ENCODE measurements around the gene ALKBH3.

DNA sequence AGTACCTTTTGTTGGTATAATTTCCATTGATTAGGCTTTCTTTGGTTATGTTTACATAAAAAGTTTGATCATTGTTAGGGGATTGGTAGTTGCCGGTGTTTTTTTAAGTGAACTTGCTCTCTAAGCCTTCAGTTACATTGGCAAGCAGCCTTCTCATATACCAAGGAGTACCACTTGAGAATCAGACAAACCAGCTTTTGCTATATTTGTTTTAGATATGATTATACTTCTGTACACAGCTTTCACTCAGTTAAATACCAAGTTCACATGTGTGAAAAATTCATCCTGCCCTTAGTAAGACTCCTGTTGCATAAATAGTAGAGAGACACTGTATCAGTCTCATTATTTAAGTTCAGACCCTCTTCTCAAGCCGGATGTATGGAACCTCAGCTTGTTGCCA, 22.4 kb downstream of the ALKBH3 start:
- TF ChIP-seq, protein P1, sequence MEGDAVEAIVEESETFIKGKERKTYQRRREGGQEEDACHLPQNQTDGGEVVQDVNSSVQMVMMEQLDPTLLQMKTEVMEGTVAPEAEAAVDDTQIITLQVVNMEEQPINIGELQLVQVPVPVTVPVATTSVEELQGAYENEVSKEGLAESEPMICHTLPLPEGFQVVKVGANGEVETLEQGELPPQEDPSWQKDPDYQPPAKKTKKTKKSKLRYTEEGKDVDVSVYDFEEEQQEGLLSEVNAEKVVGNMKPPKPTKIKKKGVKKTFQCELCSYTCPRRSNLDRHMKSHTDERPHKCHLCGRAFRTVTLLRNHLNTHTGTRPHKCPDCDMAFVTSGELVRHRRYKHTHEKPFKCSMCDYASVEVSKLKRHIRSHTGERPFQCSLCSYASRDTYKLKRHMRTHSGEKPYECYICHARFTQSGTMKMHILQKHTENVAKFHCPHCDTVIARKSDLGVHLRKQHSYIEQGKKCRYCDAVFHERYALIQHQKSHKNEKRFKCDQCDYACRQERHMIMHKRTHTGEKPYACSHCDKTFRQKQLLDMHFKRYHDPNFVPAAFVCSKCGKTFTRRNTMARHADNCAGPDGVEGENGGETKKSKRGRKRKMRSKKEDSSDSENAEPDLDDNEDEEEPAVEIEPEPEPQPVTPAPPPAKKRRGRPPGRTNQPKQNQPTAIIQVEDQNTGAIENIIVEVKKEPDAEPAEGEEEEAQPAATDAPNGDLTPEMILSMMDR (IDR thresholded peaks at IDR 0.05) = no peak
- TF ChIP-seq JUND (IDR thresholded peaks at IDR 0.05) (no peak), GATA2 (CRISPR knock-in tag; IDR thresholded peaks at IDR 0.05) (no peak), SIN3A (IDR thresholded peaks at IDR 0.05; ENCODE audit: borderline replicate concordance, low read depth, low read length) (no peak), NRF1 (IDR thresholded peaks at IDR 0.05; ENCODE audit: low read depth, low read length) (no peak), ELF1 (IDR thresholded peaks at IDR 0.05) (no peak), TEAD4 (IDR thresholded peaks at IDR 0.05; ENCODE audit: borderline replicate concordance, insufficient read depth) (no peak), FOXJ3 (CRISPR knock-in tag; IDR thresholded peaks at IDR 0.05) (no peak), TAF1 (IDR thresholded peaks at IDR 0.05; ENCODE audit: borderline replicate concordance, low read depth, low read length) (no peak), MXI1 (IDR thresholded peaks at IDR 0.05; ENCODE audit: low read depth, low read length) (no peak)
- TF ChIP-seq, protein P2, sequence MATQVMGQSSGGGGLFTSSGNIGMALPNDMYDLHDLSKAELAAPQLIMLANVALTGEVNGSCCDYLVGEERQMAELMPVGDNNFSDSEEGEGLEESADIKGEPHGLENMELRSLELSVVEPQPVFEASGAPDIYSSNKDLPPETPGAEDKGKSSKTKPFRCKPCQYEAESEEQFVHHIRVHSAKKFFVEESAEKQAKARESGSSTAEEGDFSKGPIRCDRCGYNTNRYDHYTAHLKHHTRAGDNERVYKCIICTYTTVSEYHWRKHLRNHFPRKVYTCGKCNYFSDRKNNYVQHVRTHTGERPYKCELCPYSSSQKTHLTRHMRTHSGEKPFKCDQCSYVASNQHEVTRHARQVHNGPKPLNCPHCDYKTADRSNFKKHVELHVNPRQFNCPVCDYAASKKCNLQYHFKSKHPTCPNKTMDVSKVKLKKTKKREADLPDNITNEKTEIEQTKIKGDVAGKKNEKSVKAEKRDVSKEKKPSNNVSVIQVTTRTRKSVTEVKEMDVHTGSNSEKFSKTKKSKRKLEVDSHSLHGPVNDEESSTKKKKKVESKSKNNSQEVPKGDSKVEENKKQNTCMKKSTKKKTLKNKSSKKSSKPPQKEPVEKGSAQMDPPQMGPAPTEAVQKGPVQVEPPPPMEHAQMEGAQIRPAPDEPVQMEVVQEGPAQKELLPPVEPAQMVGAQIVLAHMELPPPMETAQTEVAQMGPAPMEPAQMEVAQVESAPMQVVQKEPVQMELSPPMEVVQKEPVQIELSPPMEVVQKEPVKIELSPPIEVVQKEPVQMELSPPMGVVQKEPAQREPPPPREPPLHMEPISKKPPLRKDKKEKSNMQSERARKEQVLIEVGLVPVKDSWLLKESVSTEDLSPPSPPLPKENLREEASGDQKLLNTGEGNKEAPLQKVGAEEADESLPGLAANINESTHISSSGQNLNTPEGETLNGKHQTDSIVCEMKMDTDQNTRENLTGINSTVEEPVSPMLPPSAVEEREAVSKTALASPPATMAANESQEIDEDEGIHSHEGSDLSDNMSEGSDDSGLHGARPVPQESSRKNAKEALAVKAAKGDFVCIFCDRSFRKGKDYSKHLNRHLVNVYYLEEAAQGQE (IDR thresholded peaks at IDR 0.05; ENCODE audit: low read depth, low read length) = no peak

Data from SK-N-SH (cell line).